SH-SY5Y (cell line): ENCODE results near the gene SERPINA12.

Experiments used
- GATA2 ChIP-seq: IDR thresholded peaks from 2 replicates; pipeline ENCODE4 v1.6.1; 2011; ENCODE audit warnings: mild to moderate bottlenecking, low read depth, low read length
- GATA3 ChIP-seq: IDR thresholded peaks from 2 replicates; pipeline ENCODE4 v1.6.1; 2011; ENCODE audit warnings: low read depth, mild to moderate bottlenecking, low read length, moderate library complexity

GRCh38 chr14:94485944-94486841 is 23.1 kb downstream of the SERPINA12 start:
- no peak for TF ChIP-seq GATA3
- TF ChIP-seq GATA2: no peak
